ENCODE measurements around the gene TGFBR1.

Gene TGFBR1

GRCh38 chr9:99101812-99102211 is 3.1 kb upstream of the TGFBR1 start:
- H3K27ac ChIP-seq (ENCODE audit: low read depth, low read length), result no peak overlapping the region
- no peak overlapping the region for H2AFZ ChIP-seq (ENCODE audit: low read depth, low read length, severe bottlenecking)
- no peaks in the 10 kb centered on the region for H3K79me2 ChIP-seq (ENCODE audit: insufficient read depth, low read length)
- no peaks in the 10 kb centered on the region for H3K36me3 ChIP-seq (ENCODE audit: low read length)
- H3K9ac ChIP-seq (ENCODE audit: low read length), result no peak overlapping the region
- no peaks in the 10 kb centered on the region; the same call in 1 of the 2 replicates for H3F3A ChIP-seq (ENCODE audit: insufficient read depth)
- H3K4me3 ChIP-seq (ENCODE audit: insufficient read depth, low read length, poor library complexity, severe bottlenecking), result no peak overlapping the region
- H3K27me3 ChIP-seq (ENCODE audit: low read length), result no peaks in the 10 kb centered on the region; the same call in 1 of the 2 replicates
- no peaks in the 10 kb centered on the region for H3K9me3 ChIP-seq (ENCODE audit: insufficient read depth, low read length)
- H3K9me2 ChIP-seq (replicated peaks; ENCODE audit: insufficient read depth, low read length), result no peaks in the 10 kb centered on the region
- no peak overlapping the region for H3K4me2 ChIP-seq (ENCODE audit: low read depth, low read length, poor library complexity, severe bottlenecking)
- no peak for TF ChIP-seq CTCF (IDR thresholded peaks at IDR 0.05; ENCODE audit: insufficient read depth, low read length, poor library complexity, severe bottlenecking)
- TF ChIP-seq EZH2phosphoT487 (conservative IDR thresholded peaks at IDR 0.05; ENCODE audit: low read length), result no peak
- H4K20me1 ChIP-seq (ENCODE audit: low read depth, low read length), result peaks cover 3% of the 10 kb centered on the region; the same call in 1 of the 2 replicates

GRCh38 chr9:99103054-99103895 is 1.6 kb upstream of the TGFBR1 start:
- Histone ChIP-seq H3K4me3 (ENCODE audit: insufficient read depth, low read length, poor library complexity, severe bottlenecking) (no peak overlapping the region), H3K9me3 (ENCODE audit: insufficient read depth, low read length) (no peaks in the 10 kb centered on the region), H3K9me2 (replicated peaks; ENCODE audit: insufficient read depth, low read length) (no peaks in the 10 kb centered on the region), H3K36me3 (ENCODE audit: low read length) (no peaks in the 10 kb centered on the region), H3K27ac (ENCODE audit: low read depth, low read length) (no peak overlapping the region), H3F3A (ENCODE audit: insufficient read depth) (no peaks in the 10 kb centered on the region; the same call in 1 of the 2 replicates), H4K20me1 (ENCODE audit: low read depth, low read length) (peaks cover 4% of the 10 kb centered on the region; the same call in 1 of the 2 replicates), H3K9ac (ENCODE audit: low read length) (no peak overlapping the region), H3K4me2 (ENCODE audit: low read depth, low read length, poor library complexity, severe bottlenecking) (no peak overlapping the region), H3K79me2 (ENCODE audit: insufficient read depth, low read length) (0 out of 2 replicates have a peak, but pooled peaks cover 4% of the 10 kb centered on the region), H2AFZ (ENCODE audit: low read depth, low read length, severe bottlenecking) (no peak overlapping the region), H3K27me3 (ENCODE audit: low read length) (no peaks in the 10 kb centered on the region; the same call in 1 of the 2 replicates)
- TF ChIP-seq CTCF (IDR thresholded peaks at IDR 0.05; ENCODE audit: insufficient read depth, low read length, poor library complexity, severe bottlenecking) (no peak), EZH2phosphoT487 (conservative IDR thresholded peaks at IDR 0.05; ENCODE audit: low read length) (no peak)

GRCh38 chr9:99103901-99104458 is 933 bp upstream of the TGFBR1 start:
- Histone ChIP-seq H4K20me1 (ENCODE audit: low read depth, low read length) (peaks cover 4% of the 10 kb centered on the region; the same call in 1 of the 2 replicates), H3F3A (ENCODE audit: insufficient read depth) (no peaks in the 10 kb centered on the region; the same call in 1 of the 2 replicates), H2AFZ (ENCODE audit: low read depth, low read length, severe bottlenecking) (peak overlapping the region; percentile 84), H3K9ac (ENCODE audit: low read length) (peak overlapping the region; percentile 49), H3K27ac (ENCODE audit: low read depth, low read length) (no peak overlapping the region), H3K4me2 (ENCODE audit: low read depth, low read length, poor library complexity, severe bottlenecking) (peak overlapping the region; percentile 76), H3K4me3 (ENCODE audit: insufficient read depth, low read length, poor library complexity, severe bottlenecking) (peak overlapping the region; percentile 50), H3K79me2 (ENCODE audit: insufficient read depth, low read length) (0 out of 2 replicates have a peak, but pooled peaks cover 4% of the 10 kb centered on the region), H3K27me3 (ENCODE audit: low read length) (no peaks in the 10 kb centered on the region; the same call in 1 of the 2 replicates), H3K9me3 (ENCODE audit: insufficient read depth, low read length) (no peaks in the 10 kb centered on the region), H3K9me2 (replicated peaks; ENCODE audit: insufficient read depth, low read length) (no peaks in the 10 kb centered on the region), H3K36me3 (ENCODE audit: low read length) (no peaks in the 10 kb centered on the region)
- TF ChIP-seq CTCF (IDR thresholded peaks at IDR 0.05; ENCODE audit: insufficient read depth, low read length, poor library complexity, severe bottlenecking) (no peak), EZH2phosphoT487 (conservative IDR thresholded peaks at IDR 0.05; ENCODE audit: low read length) (no peak)

Measured in SU-DHL-6 (cell line).